OCI-LY1 (cell line): Measurements from ENCODE around the gene ST3GAL4.
"Not testable (repeated sequence)": the region's sequence is repeated elsewhere in the genome, so short reads cannot be mapped to it uniquely, and the experiment has no call there.

Experiments used
- H2AFZ ChIP-seq: fragments of 200-600 bp; sonication (generic), shearing (Covaris generic); 2 replicates; pipeline ENCODE4 v1.6.0; 2014; ENCODE audit warnings: antibody characterized with exemption, mild to moderate bottlenecking, low read length
- H3F3A ChIP-seq: fragments of 200-600 bp; sonication (generic), shearing (Covaris generic); 2 replicates; pipeline ENCODE4 v1.6.0; 2014; ENCODE audit warnings: mild to moderate bottlenecking, antibody characterized with exemption, low read length, moderate library complexity; ENCODE audit not compliant: insufficient read depth
- H3K27ac ChIP-seq: fragments of 200-600 bp; sonication (generic); 2 replicates; pipeline ENCODE4 v1.5.1; 2014; ENCODE audit warnings: low read length, mixed run types, mild to moderate bottlenecking, low read depth; ENCODE audit not compliant: poor library complexity, severe bottlenecking
- H3K27me3 ChIP-seq: fragments of 200-600 bp; sonication (generic); 2 replicates; pipeline ENCODE4 v1.6.0; 2014; ENCODE audit warnings: antibody characterized with exemption, mild to moderate bottlenecking, low read length, moderate library complexity; ENCODE audit not compliant: insufficient read depth
- H3K36me3 ChIP-seq: fragments of 200-600 bp; sonication (generic); 2 replicates; pipeline ENCODE4 v1.6.1; 2014; ENCODE audit warnings: mild to moderate bottlenecking, antibody characterized with exemption, low read length, moderate library complexity, mixed read lengths; ENCODE audit not compliant: insufficient read depth
- H3K4me1 ChIP-seq: fragments of 200-600 bp; sonication (generic); 2 replicates; pipeline ENCODE4 v1.5.1; 2014; ENCODE audit warnings: mild to moderate bottlenecking, low read length, moderate library complexity; ENCODE audit not compliant: insufficient read depth, severe bottlenecking
- H3K4me2 ChIP-seq: fragments of 200-600 bp; sonication (generic), shearing (Covaris generic); 2 replicates; pipeline ENCODE4 v1.6.1; 2014; ENCODE audit warnings: low read length
- H3K4me3 ChIP-seq: fragments of 200-600 bp; sonication (generic); 2 replicates; pipeline ENCODE4 v1.5.1; 2014; ENCODE audit warnings: low read length, low read depth, mild to moderate bottlenecking, mixed read lengths; ENCODE audit not compliant: poor library complexity, severe bottlenecking
- H3K79me2 ChIP-seq: fragments of 200-600 bp; shearing (Covaris generic); 2 replicates; pipeline ENCODE4 v1.6.1; 2016; ENCODE audit warnings: mixed run types, low read length, mixed read lengths; ENCODE audit not compliant: insufficient read depth
- H3K9ac ChIP-seq: fragments of 200-600 bp; sonication (generic), shearing (Covaris generic); 2 replicates; pipeline ENCODE4 v1.6.1; 2014; ENCODE audit warnings: mild to moderate bottlenecking, low read length, mixed read lengths
- H3K9me2 ChIP-seq: fragments of 200-600 bp; sonication (generic), shearing (Covaris generic); 2 replicates; pipeline ENCODE4 v1.6.1; 2014; ENCODE audit warnings: low read depth, mild to moderate bottlenecking, low read length, mixed read lengths
- H3K9me3 ChIP-seq: fragments of 200-600 bp; shearing (Covaris generic); 2 replicates; pipeline ENCODE4 v1.6.1; 2014; ENCODE audit warnings: low read length, mixed read lengths
- H4K20me1 ChIP-seq: fragments of 200-600 bp; sonication (generic), shearing (Covaris generic); 2 replicates; pipeline ENCODE4 v1.6.0; 2016; ENCODE audit warnings: mild to moderate bottlenecking, low read length; ENCODE audit not compliant: insufficient read depth
- EZH2 ChIP-seq: fragments of 200-600 bp; sonication (generic), shearing (Covaris generic); IDR thresholded peaks from 2 replicates; pipeline ENCODE4 v1.8.0; 2017; ENCODE audit warnings: borderline replicate concordance, mixed run types, mild to moderate bottlenecking, antibody characterized with exemption, low read length, moderate library complexity, mixed read lengths
- TF ChIP-seq, protein P1 (sequence below): fragments of 200-600 bp; sonication (generic), shearing (Covaris generic); IDR thresholded peaks from 2 replicates; pipeline ENCODE4 v1.5.1; 2017; ENCODE audit warnings: mild to moderate bottlenecking, antibody characterized with exemption, low read length, moderate library complexity, mixed read lengths

The ST3GAL4 gene

DNA sequence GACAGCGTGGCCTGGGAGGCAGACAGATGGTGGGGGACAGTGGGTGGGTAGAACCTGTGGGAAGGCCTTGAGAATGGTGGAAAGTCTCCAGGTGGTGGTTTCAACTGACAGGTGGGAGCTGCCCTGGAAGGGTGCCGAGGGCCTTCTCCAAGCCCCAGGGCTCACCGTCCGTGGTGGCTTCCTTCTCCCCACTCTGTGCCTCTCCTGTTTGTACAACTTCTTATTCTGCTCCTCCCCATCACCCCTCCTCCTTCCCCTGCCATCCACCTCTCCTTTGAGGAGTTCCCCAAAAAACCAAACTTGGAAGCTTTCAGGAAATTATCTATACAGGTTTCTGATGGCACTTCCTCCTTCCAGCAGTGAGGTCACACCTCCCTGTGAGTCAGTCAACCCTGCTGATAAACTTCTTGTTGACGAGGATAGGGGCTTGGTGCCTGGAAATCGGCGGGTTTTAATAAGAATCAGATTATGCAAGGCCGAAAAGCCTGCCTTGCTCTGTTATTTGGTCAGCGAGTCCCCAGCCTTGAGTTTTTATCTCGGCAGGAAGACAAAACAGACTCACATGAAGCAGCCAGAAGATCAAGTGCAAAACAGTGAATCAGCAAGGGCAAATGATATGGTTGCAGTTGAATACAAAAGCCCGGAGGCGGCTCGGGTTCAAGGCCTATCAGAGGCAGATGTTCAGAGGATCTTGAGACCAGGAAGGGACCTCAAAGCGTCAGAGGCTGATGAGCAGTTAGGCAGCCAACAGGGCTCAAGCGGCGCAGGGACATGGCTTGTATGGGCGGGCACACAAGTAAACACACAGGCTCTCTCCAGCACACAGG, 9.5 kb upstream of the ST3GAL4 start:
- H3K27ac ChIP-seq, result no peak overlapping the region
- H3K4me3 ChIP-seq, result no peak overlapping the region
- no peaks in the 10 kb centered on the region for H3K9me3 ChIP-seq
- no peaks in the 10 kb centered on the region for H3F3A ChIP-seq
- no peaks in the 10 kb centered on the region for H3K79me2 ChIP-seq
- H3K36me3 ChIP-seq, result peaks cover 31% of the 10 kb centered on the region; the same call in 1 of the 2 replicates
- no peak overlapping the region for H3K9ac ChIP-seq
- H3K4me2 ChIP-seq, result no peak overlapping the region
- no peaks in the 10 kb centered on the region for H4K20me1 ChIP-seq
- no peaks in the 10 kb centered on the region for H3K9me2 ChIP-seq
- TF ChIP-seq EZH2, result no peak
- TF ChIP-seq, protein P1, sequence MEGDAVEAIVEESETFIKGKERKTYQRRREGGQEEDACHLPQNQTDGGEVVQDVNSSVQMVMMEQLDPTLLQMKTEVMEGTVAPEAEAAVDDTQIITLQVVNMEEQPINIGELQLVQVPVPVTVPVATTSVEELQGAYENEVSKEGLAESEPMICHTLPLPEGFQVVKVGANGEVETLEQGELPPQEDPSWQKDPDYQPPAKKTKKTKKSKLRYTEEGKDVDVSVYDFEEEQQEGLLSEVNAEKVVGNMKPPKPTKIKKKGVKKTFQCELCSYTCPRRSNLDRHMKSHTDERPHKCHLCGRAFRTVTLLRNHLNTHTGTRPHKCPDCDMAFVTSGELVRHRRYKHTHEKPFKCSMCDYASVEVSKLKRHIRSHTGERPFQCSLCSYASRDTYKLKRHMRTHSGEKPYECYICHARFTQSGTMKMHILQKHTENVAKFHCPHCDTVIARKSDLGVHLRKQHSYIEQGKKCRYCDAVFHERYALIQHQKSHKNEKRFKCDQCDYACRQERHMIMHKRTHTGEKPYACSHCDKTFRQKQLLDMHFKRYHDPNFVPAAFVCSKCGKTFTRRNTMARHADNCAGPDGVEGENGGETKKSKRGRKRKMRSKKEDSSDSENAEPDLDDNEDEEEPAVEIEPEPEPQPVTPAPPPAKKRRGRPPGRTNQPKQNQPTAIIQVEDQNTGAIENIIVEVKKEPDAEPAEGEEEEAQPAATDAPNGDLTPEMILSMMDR, result no peak
- no peaks in the 10 kb centered on the region for H3K27me3 ChIP-seq
- no peak overlapping the region for H2AFZ ChIP-seq
- H3K4me1 ChIP-seq, result no peaks in the 10 kb centered on the region

DNA sequence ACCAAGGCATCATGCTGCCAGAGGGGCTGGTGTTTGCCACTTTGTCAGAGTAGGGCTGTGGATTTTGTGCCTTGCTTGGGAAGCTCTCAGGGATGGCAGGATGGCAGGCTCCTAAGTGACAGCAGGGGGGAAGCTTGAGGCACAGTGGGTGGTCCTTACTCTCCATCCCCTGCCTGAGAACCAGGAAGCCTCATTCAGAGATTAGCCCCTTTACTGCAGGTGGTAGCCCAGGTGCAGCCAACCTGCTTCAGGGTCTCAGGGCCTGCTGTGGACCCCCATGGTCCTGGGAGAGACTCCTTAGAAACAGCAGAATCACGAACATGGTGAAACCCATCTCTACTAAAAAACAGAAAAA, 8.9 kb upstream of the ST3GAL4 start:
- Histone ChIP-seq H3K4me3 (no peak overlapping the region), H3K27ac (no peak overlapping the region), H3K4me1 (no peaks in the 10 kb centered on the region), H3K36me3 (peaks cover 25% of the 10 kb centered on the region; the same call in 1 of the 2 replicates), H3K9me2 (no peaks in the 10 kb centered on the region), H3K4me2 (no peak overlapping the region), H3K79me2 (no peaks in the 10 kb centered on the region), H4K20me1 (no peaks in the 10 kb centered on the region), H3K27me3 (no peaks in the 10 kb centered on the region), H3K9ac (no peak overlapping the region), H3F3A (no peaks in the 10 kb centered on the region), H3K9me3 (no peaks in the 10 kb centered on the region), H2AFZ (no peak overlapping the region)
- no peak for TF ChIP-seq EZH2
- TF ChIP-seq, protein P1, result no peak

GRCh38 chr11:126346946-126347345, 8.5 kb upstream of the ST3GAL4 start:
- H3K9ac ChIP-seq, H3K4me3 ChIP-seq, H3K4me2 ChIP-seq, H3K4me1 ChIP-seq, H3K27ac ChIP-seq, H2AFZ ChIP-seq, H3K9me2 ChIP-seq, H3K27me3 ChIP-seq, H3K79me2 ChIP-seq, H4K20me1 ChIP-seq, H3K9me3 ChIP-seq, H3F3A ChIP-seq: not testable (repeated sequence)
- H3K36me3 ChIP-seq, result peaks cover 21% of the 10 kb centered on the region; the same call in 1 of the 2 replicates
